Astrocyte of the spinal cord (primary cell): ENCODE measurements around the gene SNRNP200.
A peak's percentile ranks its signal among the peaks of the same experiment; 100 is the strongest.

Experiments
- DNase-seq: peaks from one replicate; pipeline ENCODE4 v3.0.0; 2011; ENCODE audit warnings: low read depth, low spot score
- H3K4me3 ChIP-seq: 2 replicates; pipeline ENCODE4 v1.5.1; 2011; ENCODE audit warnings: low read depth, mild to moderate bottlenecking, low read length, moderate library complexity
- CTCF ChIP-seq: IDR thresholded peaks from 2 replicates; pipeline ENCODE4 v1.5.1; 2012; ENCODE audit warnings: low read depth, mild to moderate bottlenecking, low read length, inconsistent platforms
- in situ Hi-C: cut with HindIII; loops from 2 replicates; pipeline ENCODE4 v1.10.0; 2017; ENCODE audit warnings: low sequenced_read_pairs

SNRNP200 gene

GRCh38 chr2:96305091-96305978 lies at the start of gene SNRNP200:
Gene SNRNP200, minus strand, starts transcription at chr2:96305546. Its CDS starts 109 bp downstream, at chr2:96305437.
- DNase-seq: peak; percentile 82
- in situ Hi-C loops: no loop called here
- no peak for TF ChIP-seq CTCF
- peak within 1 kb of the TSS; percentile 96 for H3K4me3 ChIP-seq

- no peak overlapping the region for H3K4me3 ChIP-seq
- in situ Hi-C loops: no loop called here
- DNase-seq: no peak
Observed at GRCh38 chr2:96354492-96354891, 49.1 kb upstream of the SNRNP200 start.

GRCh38 chr2:96353606-96354101 lies 48.3 kb upstream of the SNRNP200 start:
- no peak overlapping the region for H3K4me3 ChIP-seq
- no peak for TF ChIP-seq CTCF
- peak; percentile 22 for DNase-seq
- in situ Hi-C loops: no loop called here

More at GRCh38 chr2:96354492-96354891, 49.1 kb upstream of the SNRNP200 start:
- no peak for TF ChIP-seq CTCF

- no peak overlapping the region for H3K4me3 ChIP-seq
- peak; percentile 24 for DNase-seq
- in situ Hi-C loops: no loop called here
- no peak for TF ChIP-seq CTCF
Observed at GRCh38 chr2:96353032-96353561, 47.8 kb upstream of the SNRNP200 start.

- no peak overlapping the region for H3K4me3 ChIP-seq
- in situ Hi-C loops: no loop called here
Observed at GRCh38 chr2:96347395-96347794, 42.0 kb upstream of the SNRNP200 start.

More at GRCh38 chr2:96347395-96347794, 42.0 kb upstream of the SNRNP200 start:
- no peak for DNase-seq
- no peak for TF ChIP-seq CTCF
